ENCODE measurements around the gene PLCG1. TPM values are rescaled to one million over a fixed set of nuclear protein-coding genes. Genes with fewer than 3 reads are reported as not detected.

PLCG1 gene
- total and polyA plus RNA-seq, 9 of the 15 experiments (the other 6 are each of a cell fraction or from before 2014, with no cell fraction given) = 1.7 to 67.0 (median 34.8) TPM

DNA sequence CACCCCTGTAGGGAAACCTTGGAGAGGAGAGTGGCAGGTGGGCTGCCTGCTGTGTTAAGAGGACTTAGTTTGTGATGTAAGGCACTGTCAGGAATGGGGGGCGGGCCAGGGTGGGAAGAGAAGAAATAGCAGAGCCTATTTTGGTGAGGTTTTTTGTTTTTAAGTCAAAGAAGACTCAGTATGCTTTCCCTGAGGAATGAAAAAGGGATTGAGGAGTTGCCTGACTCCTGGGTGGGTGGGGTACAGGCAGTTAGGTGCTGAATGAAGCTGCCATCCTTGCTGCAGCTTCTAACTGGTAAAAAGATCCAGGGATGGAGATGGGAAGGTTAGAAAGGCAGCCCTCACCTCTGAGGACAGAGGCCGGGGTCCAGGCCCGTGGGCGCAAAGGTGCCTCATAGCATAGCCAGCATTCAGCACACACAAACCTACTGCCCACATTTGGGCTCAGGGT lies 37.9 kb downstream of the PLCG1 start:
- Histone ChIP-seq H3K4me1 (replicated peaks in 1 of 2; ENCODE audit: control insufficient read depth in 2 of 2, insufficient read depth in 2 of 2, low read length in 2 of 2) (no peaks in the 10 kb centered on the region), H2AFZ (ENCODE audit: low read depth, low read length) (no peak overlapping the region), H3K9me1 (ENCODE audit: control insufficient read depth, insufficient read depth, low read length) (no peaks in the 10 kb centered on the region), H3K9ac (ENCODE audit: insufficient read depth in 1 of 2, low read depth in 2 of 2, low read length in 2 of 2) (no peak overlapping the region), H3K27me3 (ENCODE audit: control insufficient read depth in 2 of 2, insufficient read depth in 2 of 2, low read length in 2 of 2) (no peaks in the 10 kb centered on the region), H3K36me3 (ENCODE audit: control insufficient read depth, insufficient read depth, low read length) (peaks cover 60% of the 10 kb centered on the region; the same call in 2 of the 3 replicates), H3K9me3 (replicated peaks; ENCODE audit: control insufficient read depth, insufficient read depth, low read depth, low read length) (no peaks in the 10 kb centered on the region), H3K4me2 (ENCODE audit: insufficient read depth, low read length) (no peak overlapping the region), H4K20me1 (replicated peaks; ENCODE audit: control insufficient read depth, insufficient read depth, low read length) (peaks cover 12% of the 10 kb centered on the region; the same call in 1 of the 2 replicates), H3K79me2 (ENCODE audit: control insufficient read depth, insufficient read depth, low read length) (no peaks in the 10 kb centered on the region), H3K27ac (ENCODE audit: extremely low read depth, low read depth, low read length) (no peak overlapping the region), H3K4me3 (no peak overlapping the region)
- no peak for ATAC-seq
- in situ Hi-C loops (cut with MboI) = loop anchor here (5.0 kb wide), 1 partner anchor 167 kb away; the partner anchor contains the start of gene LPIN3
- intact Hi-C loops (cut with micrococcal nuclease) = no loop called here
- ChIA-PET CTCF (ENCODE audit: low intra/inter-chr PET ratio) (interaction anchor here (0.5 kb wide), 1 partner anchor 40 kb away, joined by 4 read pairs; no protein-coding TSS in a partner anchor), POLR2A (interaction anchor here (1.4 kb wide), 1 partner anchor 10 kb away, joined by 4 read pairs; no protein-coding TSS in a partner anchor)
- no peak for TF ChIP-seq RBM39 (optimal IDR thresholded peaks at IDR 0.05; ENCODE audit: low read depth, low read length)
- no peak for TF ChIP-seq PURB (CRISPR knock-in tag; IDR thresholded peaks at IDR 0.05; ENCODE audit: low read depth)
- TF ChIP-seq, protein P1, sequence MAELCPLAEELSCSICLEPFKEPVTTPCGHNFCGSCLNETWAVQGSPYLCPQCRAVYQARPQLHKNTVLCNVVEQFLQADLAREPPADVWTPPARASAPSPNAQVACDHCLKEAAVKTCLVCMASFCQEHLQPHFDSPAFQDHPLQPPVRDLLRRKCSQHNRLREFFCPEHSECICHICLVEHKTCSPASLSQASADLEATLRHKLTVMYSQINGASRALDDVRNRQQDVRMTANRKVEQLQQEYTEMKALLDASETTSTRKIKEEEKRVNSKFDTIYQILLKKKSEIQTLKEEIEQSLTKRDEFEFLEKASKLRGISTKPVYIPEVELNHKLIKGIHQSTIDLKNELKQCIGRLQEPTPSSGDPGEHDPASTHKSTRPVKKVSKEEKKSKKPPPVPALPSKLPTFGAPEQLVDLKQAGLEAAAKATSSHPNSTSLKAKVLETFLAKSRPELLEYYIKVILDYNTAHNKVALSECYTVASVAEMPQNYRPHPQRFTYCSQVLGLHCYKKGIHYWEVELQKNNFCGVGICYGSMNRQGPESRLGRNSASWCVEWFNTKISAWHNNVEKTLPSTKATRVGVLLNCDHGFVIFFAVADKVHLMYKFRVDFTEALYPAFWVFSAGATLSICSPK (IDR thresholded peaks at IDR 0.05; ENCODE audit: borderline replicate concordance) = no peak
- TF ChIP-seq, protein P2, sequence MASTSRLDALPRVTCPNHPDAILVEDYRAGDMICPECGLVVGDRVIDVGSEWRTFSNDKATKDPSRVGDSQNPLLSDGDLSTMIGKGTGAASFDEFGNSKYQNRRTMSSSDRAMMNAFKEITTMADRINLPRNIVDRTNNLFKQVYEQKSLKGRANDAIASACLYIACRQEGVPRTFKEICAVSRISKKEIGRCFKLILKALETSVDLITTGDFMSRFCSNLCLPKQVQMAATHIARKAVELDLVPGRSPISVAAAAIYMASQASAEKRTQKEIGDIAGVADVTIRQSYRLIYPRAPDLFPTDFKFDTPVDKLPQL (IDR thresholded peaks at IDR 0.05; ENCODE audit: extremely low read depth, insufficient read length) = no peak
- TF ChIP-seq HNRNPH1 (optimal IDR thresholded peaks at IDR 0.05; ENCODE audit: low read depth, low read length) = no peak
- no peak for TF ChIP-seq BCL6 (CRISPR knock-in tag; IDR thresholded peaks at IDR 0.05)
- no peak for TF ChIP-seq CHD2 (IDR thresholded peaks at IDR 0.05; ENCODE audit: low read depth, low read length)
- TF ChIP-seq NCOA2 (IDR thresholded peaks at IDR 0.05; ENCODE audit: partially characterized antibody in 2 of 2) = no peak
- TF ChIP-seq, protein P3, sequence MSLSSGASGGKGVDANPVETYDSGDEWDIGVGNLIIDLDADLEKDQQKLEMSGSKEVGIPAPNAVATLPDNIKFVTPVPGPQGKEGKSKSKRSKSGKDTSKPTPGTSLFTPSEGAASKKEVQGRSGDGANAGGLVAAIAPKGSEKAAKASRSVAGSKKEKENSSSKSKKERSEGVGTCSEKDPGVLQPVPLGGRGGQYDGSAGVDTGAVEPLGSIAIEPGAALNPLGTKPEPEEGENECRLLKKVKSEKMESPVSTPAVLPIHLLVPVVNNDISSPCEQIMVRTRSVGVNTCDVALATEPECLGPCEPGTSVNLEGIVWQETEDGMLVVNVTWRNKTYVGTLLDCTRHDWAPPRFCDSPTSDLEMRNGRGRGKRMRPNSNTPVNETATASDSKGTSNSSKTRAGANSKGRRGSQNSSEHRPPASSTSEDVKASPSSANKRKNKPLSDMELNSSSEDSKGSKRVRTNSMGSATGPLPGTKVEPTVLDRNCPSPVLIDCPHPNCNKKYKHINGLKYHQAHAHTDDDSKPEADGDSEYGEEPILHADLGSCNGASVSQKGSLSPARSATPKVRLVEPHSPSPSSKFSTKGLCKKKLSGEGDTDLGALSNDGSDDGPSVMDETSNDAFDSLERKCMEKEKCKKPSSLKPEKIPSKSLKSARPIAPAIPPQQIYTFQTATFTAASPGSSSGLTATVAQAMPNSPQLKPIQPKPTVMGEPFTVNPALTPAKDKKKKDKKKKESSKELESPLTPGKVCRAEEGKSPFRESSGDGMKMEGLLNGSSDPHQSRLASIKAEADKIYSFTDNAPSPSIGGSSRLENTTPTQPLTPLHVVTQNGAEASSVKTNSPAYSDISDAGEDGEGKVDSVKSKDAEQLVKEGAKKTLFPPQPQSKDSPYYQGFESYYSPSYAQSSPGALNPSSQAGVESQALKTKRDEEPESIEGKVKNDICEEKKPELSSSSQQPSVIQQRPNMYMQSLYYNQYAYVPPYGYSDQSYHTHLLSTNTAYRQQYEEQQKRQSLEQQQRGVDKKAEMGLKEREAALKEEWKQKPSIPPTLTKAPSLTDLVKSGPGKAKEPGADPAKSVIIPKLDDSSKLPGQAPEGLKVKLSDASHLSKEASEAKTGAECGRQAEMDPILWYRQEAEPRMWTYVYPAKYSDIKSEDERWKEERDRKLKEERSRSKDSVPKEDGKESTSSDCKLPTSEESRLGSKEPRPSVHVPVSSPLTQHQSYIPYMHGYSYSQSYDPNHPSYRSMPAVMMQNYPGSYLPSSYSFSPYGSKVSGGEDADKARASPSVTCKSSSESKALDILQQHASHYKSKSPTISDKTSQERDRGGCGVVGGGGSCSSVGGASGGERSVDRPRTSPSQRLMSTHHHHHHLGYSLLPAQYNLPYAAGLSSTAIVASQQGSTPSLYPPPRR (CRISPR knock-in tag; IDR thresholded peaks at IDR 0.05; ENCODE audit: borderline replicate concordance) = no peak
- no peak for TF ChIP-seq SIN3B (IDR thresholded peaks at IDR 0.05; ENCODE audit: low read depth)
- TF ChIP-seq ZKSCAN1 (IDR thresholded peaks at IDR 0.05; ENCODE audit: low read depth, low read length) = no peak
- TF ChIP-seq, protein P4, sequence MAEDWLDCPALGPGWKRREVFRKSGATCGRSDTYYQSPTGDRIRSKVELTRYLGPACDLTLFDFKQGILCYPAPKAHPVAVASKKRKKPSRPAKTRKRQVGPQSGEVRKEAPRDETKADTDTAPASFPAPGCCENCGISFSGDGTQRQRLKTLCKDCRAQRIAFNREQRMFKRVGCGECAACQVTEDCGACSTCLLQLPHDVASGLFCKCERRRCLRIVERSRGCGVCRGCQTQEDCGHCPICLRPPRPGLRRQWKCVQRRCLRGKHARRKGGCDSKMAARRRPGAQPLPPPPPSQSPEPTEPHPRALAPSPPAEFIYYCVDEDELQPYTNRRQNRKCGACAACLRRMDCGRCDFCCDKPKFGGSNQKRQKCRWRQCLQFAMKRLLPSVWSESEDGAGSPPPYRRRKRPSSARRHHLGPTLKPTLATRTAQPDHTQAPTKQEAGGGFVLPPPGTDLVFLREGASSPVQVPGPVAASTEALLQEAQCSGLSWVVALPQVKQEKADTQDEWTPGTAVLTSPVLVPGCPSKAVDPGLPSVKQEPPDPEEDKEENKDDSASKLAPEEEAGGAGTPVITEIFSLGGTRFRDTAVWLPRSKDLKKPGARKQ (CRISPR knock-in tag; IDR thresholded peaks at IDR 0.05) = no peak
- TF ChIP-seq SMARCA5 (IDR thresholded peaks at IDR 0.05) = no peak
- no peak for TF ChIP-seq ZNF124 (CRISPR knock-in tag; IDR thresholded peaks at IDR 0.05)
- no peak for FAIRE-seq
- BruUV-seq (replicated peaks) = no TSS peak
- DNase-seq (ENCODE audit: extremely low read depth in 1 of 4, low spot score in 3 of 4) = no peak
- 91% methylated on average over 3 of the region's 4 CpGs for WGBS (ENCODE audit: insufficient coverage, low coverage, missing lambda C conversion rate)
